ENCODE results near the gene MICALL2.

Gene MICALL2

DNA sequence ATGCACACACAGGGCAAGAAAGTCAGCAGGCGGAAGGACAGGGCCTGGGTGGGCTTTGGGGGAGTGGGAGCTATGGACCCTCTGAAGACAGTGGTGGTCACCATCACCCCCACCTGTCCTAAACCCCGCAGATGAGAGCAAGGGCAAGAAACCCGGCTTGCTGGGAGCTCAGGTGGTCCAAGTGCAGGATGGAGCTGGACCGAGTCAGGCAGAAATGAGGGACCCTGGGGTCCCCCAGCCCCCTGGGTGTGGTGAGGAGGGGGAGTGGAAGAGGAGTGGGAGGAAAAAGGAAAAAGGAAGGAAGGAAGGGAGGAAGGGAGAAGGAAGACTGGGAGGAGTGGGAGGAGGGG lies 54.8 kb downstream of the MICALL2 start:
- Histone ChIP-seq H3K27ac (ENCODE audit: low read depth, low read length) (no peak overlapping the region), H3K36me3 (ENCODE audit: low read length) (no peaks in the 10 kb centered on the region), H4K20me1 (ENCODE audit: low read depth, low read length) (no peaks in the 10 kb centered on the region), H3K9ac (ENCODE audit: low read length) (no peak overlapping the region), H3K79me2 (ENCODE audit: insufficient read depth, low read length) (no peaks in the 10 kb centered on the region), H2AFZ (ENCODE audit: low read depth, low read length, severe bottlenecking) (no peak overlapping the region), H3K9me3 (ENCODE audit: insufficient read depth, low read length) (no peaks in the 10 kb centered on the region), H3F3A (ENCODE audit: insufficient read depth) (no peaks in the 10 kb centered on the region), H3K4me3 (ENCODE audit: insufficient read depth, low read length, poor library complexity, severe bottlenecking) (no peak overlapping the region), H3K9me2 (replicated peaks; ENCODE audit: insufficient read depth, low read length) (no peaks in the 10 kb centered on the region), H3K4me2 (ENCODE audit: low read depth, low read length, poor library complexity, severe bottlenecking) (no peak overlapping the region), H3K27me3 (ENCODE audit: low read length) (no peaks in the 10 kb centered on the region; the same call in 1 of the 2 replicates)
- no peak for TF ChIP-seq CTCF (IDR thresholded peaks at IDR 0.05; ENCODE audit: insufficient read depth, low read length, poor library complexity, severe bottlenecking)
- no peak for TF ChIP-seq EZH2phosphoT487 (conservative IDR thresholded peaks at IDR 0.05; ENCODE audit: low read length)

DNA sequence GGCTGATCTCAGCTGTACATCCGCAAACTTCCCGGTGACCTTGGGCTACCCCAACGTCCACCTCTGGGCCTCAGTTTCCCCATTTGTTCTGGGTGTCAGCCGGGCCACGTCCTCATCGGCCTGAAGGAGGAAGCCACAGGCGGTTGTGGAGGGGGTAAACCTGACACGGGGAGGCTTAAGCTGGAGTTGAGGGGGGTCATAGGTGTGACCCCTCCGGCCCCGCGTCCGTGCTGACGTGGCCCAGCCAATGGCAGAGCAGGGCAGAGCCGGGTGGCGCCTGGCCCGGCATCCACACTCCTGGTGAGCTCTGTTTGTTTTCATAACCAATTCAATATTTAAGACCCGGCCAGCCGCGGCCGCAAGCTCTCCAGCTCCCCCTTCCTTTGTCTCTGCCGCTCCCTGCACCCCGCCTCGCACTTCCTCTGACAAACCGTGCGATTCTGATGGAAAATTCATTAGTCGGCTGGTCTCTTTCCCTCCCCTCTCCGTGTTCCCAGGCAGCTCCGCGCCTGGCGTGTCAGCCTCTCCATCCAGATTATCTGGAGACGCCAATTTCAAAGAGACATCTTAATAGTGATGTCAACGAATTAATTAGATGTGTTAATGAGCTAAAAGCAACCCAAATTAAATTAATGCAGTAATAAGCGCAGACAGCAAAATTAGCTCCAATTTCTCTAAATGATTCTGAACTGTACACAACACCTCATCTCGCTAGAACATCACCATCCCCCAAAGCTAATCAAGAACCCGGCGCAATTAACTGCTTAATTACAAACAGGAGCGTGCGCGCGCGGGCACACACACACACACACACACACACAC lies 55.4 kb downstream of the MICALL2 start:
- Histone ChIP-seq H3F3A (ENCODE audit: insufficient read depth) (no peaks in the 10 kb centered on the region), H3K4me3 (ENCODE audit: insufficient read depth, low read length, poor library complexity, severe bottlenecking) (no peak overlapping the region), H3K79me2 (ENCODE audit: insufficient read depth, low read length) (no peaks in the 10 kb centered on the region), H3K27me3 (ENCODE audit: low read length) (no peaks in the 10 kb centered on the region; the same call in 1 of the 2 replicates), H3K9me2 (replicated peaks; ENCODE audit: insufficient read depth, low read length) (no peaks in the 10 kb centered on the region), H2AFZ (ENCODE audit: low read depth, low read length, severe bottlenecking) (no peak overlapping the region), H4K20me1 (ENCODE audit: low read depth, low read length) (no peaks in the 10 kb centered on the region), H3K27ac (ENCODE audit: low read depth, low read length) (no peak overlapping the region), H3K9ac (ENCODE audit: low read length) (no peak overlapping the region), H3K9me3 (ENCODE audit: insufficient read depth, low read length) (no peaks in the 10 kb centered on the region), H3K36me3 (ENCODE audit: low read length) (no peaks in the 10 kb centered on the region), H3K4me2 (ENCODE audit: low read depth, low read length, poor library complexity, severe bottlenecking) (no peak overlapping the region)
- TF ChIP-seq CTCF (IDR thresholded peaks at IDR 0.05; ENCODE audit: insufficient read depth, low read length, poor library complexity, severe bottlenecking) (no peak), EZH2phosphoT487 (conservative IDR thresholded peaks at IDR 0.05; ENCODE audit: low read length) (no peak)

DNA sequence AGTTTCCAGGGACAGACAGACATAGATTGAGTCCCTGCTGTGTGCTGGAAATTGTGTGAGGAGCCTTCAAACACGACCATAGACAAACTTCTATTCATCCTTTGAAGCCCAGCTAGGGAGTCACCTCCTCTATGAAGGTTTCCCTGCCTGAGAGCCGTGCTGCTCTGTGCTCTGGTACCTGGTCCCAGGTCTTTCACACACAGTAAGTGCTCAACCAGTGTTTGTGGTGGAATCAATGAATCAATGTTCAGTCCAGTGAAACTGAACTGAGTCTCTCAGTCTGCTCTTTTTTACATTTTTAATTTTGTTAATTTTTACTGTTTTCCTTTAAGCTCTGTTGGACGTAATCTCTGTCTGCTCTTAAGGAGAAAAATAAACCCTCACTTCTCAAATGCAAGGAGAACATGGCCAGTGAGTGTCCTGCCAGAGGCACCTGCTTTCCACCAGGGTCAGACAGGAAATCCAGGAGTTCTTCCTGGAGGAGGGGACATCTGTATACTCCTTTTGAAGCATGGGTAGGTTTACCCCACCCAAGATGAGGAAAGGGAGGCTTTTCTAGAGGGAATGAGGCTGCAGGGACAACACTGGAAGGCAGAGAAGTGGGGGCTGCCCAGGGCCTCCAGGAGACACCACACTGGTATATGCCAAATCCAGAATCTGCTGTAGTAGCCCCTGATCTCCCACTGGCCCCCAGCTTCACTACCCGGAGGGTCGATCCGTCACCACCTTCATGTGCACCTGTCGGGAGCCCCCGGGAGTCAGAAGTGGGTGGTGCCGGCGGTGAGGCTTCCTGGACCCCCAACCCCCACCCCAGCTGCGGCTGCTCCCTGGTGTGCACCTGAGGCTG lies 56.3 kb downstream of the MICALL2 start:
- Histone ChIP-seq H3K4me3 (ENCODE audit: insufficient read depth, low read length, poor library complexity, severe bottlenecking) (no peak overlapping the region), H2AFZ (ENCODE audit: low read depth, low read length, severe bottlenecking) (no peak overlapping the region), H3K4me2 (ENCODE audit: low read depth, low read length, poor library complexity, severe bottlenecking) (no peak overlapping the region), H4K20me1 (ENCODE audit: low read depth, low read length) (no peaks in the 10 kb centered on the region), H3K9me2 (replicated peaks; ENCODE audit: insufficient read depth, low read length) (no peaks in the 10 kb centered on the region), H3K36me3 (ENCODE audit: low read length) (no peaks in the 10 kb centered on the region), H3K79me2 (ENCODE audit: insufficient read depth, low read length) (no peaks in the 10 kb centered on the region), H3F3A (ENCODE audit: insufficient read depth) (no peaks in the 10 kb centered on the region), H3K27ac (ENCODE audit: low read depth, low read length) (no peak overlapping the region), H3K27me3 (ENCODE audit: low read length) (no peaks in the 10 kb centered on the region; the same call in 1 of the 2 replicates), H3K9ac (ENCODE audit: low read length) (no peak overlapping the region), H3K9me3 (ENCODE audit: insufficient read depth, low read length) (no peaks in the 10 kb centered on the region)
- TF ChIP-seq EZH2phosphoT487 (conservative IDR thresholded peaks at IDR 0.05; ENCODE audit: low read length) (no peak), CTCF (IDR thresholded peaks at IDR 0.05; ENCODE audit: insufficient read depth, low read length, poor library complexity, severe bottlenecking) (no peak)
